Lung (tissue), 12 donors: ENCODE data around the gene TMIGD2. TPM values are rescaled to one million over a fixed set of nuclear protein-coding genes. Genes with fewer than 3 reads are reported as not detected.
A peak's percentile ranks its signal among the peaks of the same experiment; 100 is the strongest.
"Not testable (repeated sequence)": the region's sequence is repeated elsewhere in the genome, so short reads cannot be mapped to it uniquely, and the experiment has no call there.

Experiments used
- ATAC-seq: fragments of 200-7000 bp; cut with Tn5 transposase; one replicate; pipeline ENCODE4 v1.9.1; 2020; ENCODE audit warnings: moderate number of reproducible peaks; ENCODE audit not compliant: insufficient read depth, low FRiP score
- DNase-seq, 3 donors: peaks; one replicate each; pipeline ENCODE4 v3.0.0-alpha.2; 2013 to 2017
- H3K27ac ChIP-seq, 2 donors: one replicate each; pipeline ENCODE4 v1.5.1; 2013; ENCODE audit warnings: mild to moderate bottlenecking in 2 of 2, moderate library complexity in 2 of 2, control low read depth in 1 of 2, inconsistent platforms in 1 of 2, low read depth in 1 of 2, low read length in 1 of 2
- H3K27me3 ChIP-seq, 3 donors: one replicate each; pipeline ENCODE4 v1.5.1; 2013; ENCODE audit warnings: low read length in 2 of 3; ENCODE audit not compliant: control insufficient read depth in 3 of 3, insufficient read depth in 3 of 3
- H3K36me3 ChIP-seq, 4 donors: one replicate each; pipeline ENCODE4 v1.5.1; 2013; ENCODE audit warnings: low read length in 4 of 4, mild to moderate bottlenecking in 1 of 4, moderate library complexity in 1 of 4; ENCODE audit not compliant: control insufficient read depth in 4 of 4, insufficient read depth in 4 of 4
- H3K4me1 ChIP-seq, 5 donors: one replicate each; pipeline ENCODE4 v1.5.1; 2013; ENCODE audit warnings: low read length in 5 of 5, mild to moderate bottlenecking in 2 of 5, moderate library complexity in 1 of 5; ENCODE audit not compliant: control insufficient read depth in 5 of 5, insufficient read depth in 5 of 5
- H3K4me3 ChIP-seq: one replicate; pipeline ENCODE4 v1.5.1; 2013; ENCODE audit warnings: mild to moderate bottlenecking, control low read depth, moderate library complexity
- H3K9ac ChIP-seq, 2 donors: one replicate each; pipeline ENCODE4 v1.5.1; 2013; ENCODE audit warnings: low read length in 2 of 2, control low read depth in 1 of 2; ENCODE audit not compliant: insufficient read depth in 1 of 2
- H3K9me3 ChIP-seq, 4 donors: one replicate each; pipeline ENCODE4 v1.5.1; 2013; ENCODE audit warnings: low read length in 3 of 4, mild to moderate bottlenecking in 1 of 4, moderate library complexity in 1 of 4; ENCODE audit not compliant: control insufficient read depth in 4 of 4, insufficient read depth in 3 of 4
- CTCF ChIP-seq: IDR thresholded peaks from 2 replicates; pipeline ENCODE4 v1.5.1; 2012; ENCODE audit warnings: mild to moderate bottlenecking; ENCODE audit errors: control extremely low read depth, extremely low read depth
- WGBS, 2 donors: extraction: QIAGEN DNeasy Blood & Tissue Kit; methylation state at CpG; one replicate each; pipeline ENCODE4 v1.1.7; 2013; 5-methylcytosine and 5-hydroxymethylcytosine counted together
- polyA plus RNA-seq, 2 donors: library from polyadenylated mRNA; stranded (reverse); fragments of 200-250 nt; gene quantifications; one replicate each; pipeline ENCODE4 v1.2.1, GENCODE V29; 2013
- total RNA-seq, 2 donors: library from RNA; depleted of rRNA in 1 of 2; stranded (reverse); fragments of >200 nt in 1 of 2; gene quantifications; one replicate each; pipeline ENCODE4 v1.2.1, GENCODE V29; 2014 to 2021
- donor health status: control.
- donor health status: control.
- donor health status: Bipolar disorder and iron deficiency.
- donor health status: healthy.
- donor health status: DM: yes; HTN: yes; CAD: no.

The TMIGD2 gene
- total and polyA plus RNA-seq, 4 donors: 0.34 to 1.7 (median 1.1) TPM

GRCh38 chr19:4329858-4330257 is 27.7 kb upstream of the TMIGD2 start:
- H3K4me1 ChIP-seq: peaks cover 0 to 10% (median 2%) of the 10 kb centered on the region in 5 donors
- no peaks in the 10 kb centered on the region for H3K36me3 ChIP-seq
- H3K9ac ChIP-seq: no peak overlapping the region
- no peaks in the 10 kb centered on the region for H3K9me3 ChIP-seq
- DNase-seq (no peak), ATAC-seq (no peak)
- H3K27me3 ChIP-seq: peaks cover 0 to 6% (median 2%) of the 10 kb centered on the region in 3 donors
- 98 to 99% methylated on average over 19 of the region's 19 CpGs for WGBS, 2 donors
- no peak for TF ChIP-seq CTCF
- no peak overlapping the region for H3K27ac ChIP-seq
- no peak overlapping the region for H3K4me3 ChIP-seq

- ATAC-seq, H3K9me3 ChIP-seq, H3K4me3 ChIP-seq, H3K27me3 ChIP-seq, DNase-seq, H3K4me1 ChIP-seq, H3K27ac ChIP-seq, H3K36me3 ChIP-seq: not testable (repeated sequence)
- WGBS, 2 donors: 48 to 50% methylated on average over 35 of the region's 35 CpGs
- peak overlapping the region in 1 of 2 donors; percentile 37 for H3K9ac ChIP-seq
These were observed 26.9 kb upstream of the TMIGD2 start for GRCh38 chr19:4328991-4329681.

GRCh38 chr19:4328243-4328990 is 26.2 kb upstream of the TMIGD2 start:
- H3K27ac ChIP-seq: no peak overlapping the region
- H3K27me3 ChIP-seq: peaks cover 0 to 6% (median 2%) of the 10 kb centered on the region in 3 donors
- 1 to 4% methylated on average over 48 to 49 of the region's 49 CpGs for WGBS, 2 donors
- ATAC-seq (peak; percentile 92), DNase-seq (peak; percentile 94 to 99 (median 96))
- no peaks in the 10 kb centered on the region for H3K36me3 ChIP-seq
- TF ChIP-seq CTCF: no peak
- H3K9me3 ChIP-seq: no peaks in the 10 kb centered on the region
- peak overlapping the region in 1 of 2 donors; percentile 37 for H3K9ac ChIP-seq
- peaks cover 0 to 10% (median 2%) of the 10 kb centered on the region in 5 donors for H3K4me1 ChIP-seq
- no peak overlapping the region for H3K4me3 ChIP-seq

- ATAC-seq (peak; percentile 5), DNase-seq (no peak)
- H3K4me3 ChIP-seq: peak overlapping the region; percentile 18
- H3K9ac ChIP-seq: no peak overlapping the region
- no peak overlapping the region for H3K27ac ChIP-seq
- H3K36me3 ChIP-seq: no peaks in the 10 kb centered on the region
- H3K4me1 ChIP-seq: peaks cover 0 to 10% (median 2%) of the 10 kb centered on the region in 5 donors
- H3K27me3 ChIP-seq: peaks cover 0 to 6% (median 2%) of the 10 kb centered on the region in 3 donors
- TF ChIP-seq CTCF: no peak
- no peaks in the 10 kb centered on the region for H3K9me3 ChIP-seq
- WGBS, 2 donors: 13 to 14% methylated on average over 12 to 13 of the region's 13 CpGs
These were observed 25.7 kb upstream of the TMIGD2 start for GRCh38 chr19:4327877-4328242.
